KMS-11 (cell line): ENCODE data around the gene GOLM1.

ENCODE experiments used
- H2AFZ ChIP-seq: fragments of 200-600 bp; sonication (generic); 2 replicates; pipeline ENCODE4 v1.6.1; 2016; ENCODE audit warnings: antibody characterized with exemption, mixed run types, low read depth
- H3K27ac ChIP-seq: fragments of 200-600 bp; sonication (generic); 2 replicates; pipeline ENCODE4 v1.6.1; 2016; ENCODE audit warnings: mild to moderate bottlenecking, mixed run types
- H3K27me3 ChIP-seq: fragments of 200-600 bp; sonication (generic); 2 replicates; pipeline ENCODE4 v1.6.1; 2017; ENCODE audit warnings: mild to moderate bottlenecking, low read depth, mixed run types, moderate library complexity; ENCODE audit not compliant: insufficient read depth
- H3K36me3 ChIP-seq: fragments of 200-600 bp; sonication (generic); 2 replicates; pipeline ENCODE4 v1.6.1; 2017; ENCODE audit warnings: mild to moderate bottlenecking, mixed run types; ENCODE audit not compliant: insufficient read depth
- H3K4me1 ChIP-seq: fragments of 200-600 bp; sonication (generic); 2 replicates; pipeline ENCODE4 v1.6.1; 2016; ENCODE audit warnings: mild to moderate bottlenecking, low read depth, mixed run types; ENCODE audit not compliant: poor library complexity, severe bottlenecking
- H3K4me2 ChIP-seq: fragments of 200-600 bp; sonication (generic); 2 replicates; pipeline ENCODE4 v1.7.0; 2016; ENCODE audit warnings: mild to moderate bottlenecking, mixed run types
- H3K4me3 ChIP-seq: fragments of 200-600 bp; sonication (generic); IDR thresholded peaks from 2 replicates; pipeline ENCODE4 v1.6.1; 2017; ENCODE audit warnings: low read depth, low read length, mixed read lengths; ENCODE audit not compliant: insufficient read depth
- H3K79me2 ChIP-seq: fragments of 200-600 bp; sonication (generic); 2 replicates; pipeline ENCODE4 v1.6.1; 2016; ENCODE audit warnings: low read depth, mixed run types; ENCODE audit not compliant: insufficient read depth
- H3K9ac ChIP-seq: fragments of 200-600 bp; sonication (generic); 2 replicates; pipeline ENCODE4 v1.6.1; 2016; ENCODE audit warnings: mild to moderate bottlenecking, mixed run types
- H4K20me1 ChIP-seq: fragments of 200-600 bp; sonication (generic); 2 replicates; pipeline ENCODE4 v1.6.1; 2016; ENCODE audit warnings: mild to moderate bottlenecking, mixed run types; ENCODE audit not compliant: insufficient read depth
- CTCF ChIP-seq: fragments of 200-600 bp; sonication (generic); conservative IDR thresholded peaks from 2 replicates; pipeline ENCODE4 v1.6.1; 2017; ENCODE audit warnings: low read depth, mild to moderate bottlenecking, antibody characterized with exemption, low read length, moderate library complexity, mixed read lengths

GOLM1 gene

GRCh38 chr9:86042199-86042978, 57.0 kb downstream of the GOLM1 start:
- H2AFZ ChIP-seq: no peak overlapping the region
- no peak for TF ChIP-seq CTCF

GRCh38 chr9:86041311-86041741, 58.0 kb downstream of the GOLM1 start:
- Histone ChIP-seq H4K20me1 (no peaks in the 10 kb centered on the region), H3K9ac (no peak overlapping the region), H3K36me3 (no peaks in the 10 kb centered on the region), H3K79me2 (no peaks in the 10 kb centered on the region), H2AFZ (no peak overlapping the region), H3K4me3 (no peak overlapping the region), H3K4me1 (no peaks in the 10 kb centered on the region), H3K27me3 (no peaks in the 10 kb centered on the region), H3K4me2 (no peak overlapping the region), H3K27ac (no peak overlapping the region)
- TF ChIP-seq CTCF: no peak

More at GRCh38 chr9:86042199-86042978, 57.0 kb downstream of the GOLM1 start:
- no peak overlapping the region for H3K9ac ChIP-seq
- H3K79me2 ChIP-seq: no peaks in the 10 kb centered on the region
- no peaks in the 10 kb centered on the region for H3K36me3 ChIP-seq
- no peaks in the 10 kb centered on the region for H4K20me1 ChIP-seq
- no peaks in the 10 kb centered on the region for H3K4me1 ChIP-seq
- H3K4me3 ChIP-seq: no peak overlapping the region
- H3K4me2 ChIP-seq: no peak overlapping the region
- H3K27me3 ChIP-seq: no peaks in the 10 kb centered on the region
- no peak overlapping the region for H3K27ac ChIP-seq

GRCh38 chr9:86040861-86041155, 58.5 kb downstream of the GOLM1 start:
- Histone ChIP-seq H4K20me1 (no peaks in the 10 kb centered on the region), H3K36me3 (no peaks in the 10 kb centered on the region), H2AFZ (no peak overlapping the region), H3K4me1 (no peaks in the 10 kb centered on the region), H3K27me3 (no peaks in the 10 kb centered on the region), H3K27ac (no peak overlapping the region), H3K4me2 (no peak overlapping the region), H3K4me3 (no peak overlapping the region), H3K79me2 (no peaks in the 10 kb centered on the region), H3K9ac (no peak overlapping the region)
- no peak for TF ChIP-seq CTCF

- Histone ChIP-seq H3K36me3 (no peaks in the 10 kb centered on the region), H3K4me3 (no peak overlapping the region), H3K9ac (no peak overlapping the region), H2AFZ (no peak overlapping the region), H3K79me2 (no peaks in the 10 kb centered on the region), H4K20me1 (no peaks in the 10 kb centered on the region), H3K4me1 (no peaks in the 10 kb centered on the region), H3K27me3 (no peaks in the 10 kb centered on the region), H3K4me2 (no peak overlapping the region), H3K27ac (no peak overlapping the region)
- no peak for TF ChIP-seq CTCF
These were observed 59.1 kb downstream of the GOLM1 start for GRCh38 chr9:86039991-86040860.
